ENCODE results near the gene TENT5C. TPM values are rescaled to one million over a fixed set of nuclear protein-coding genes. Genes with fewer than 3 reads are reported as not detected.

TENT5C gene
- total RNA-seq, 1 donor from 2014 or later = 5.2 TPM

DNA sequence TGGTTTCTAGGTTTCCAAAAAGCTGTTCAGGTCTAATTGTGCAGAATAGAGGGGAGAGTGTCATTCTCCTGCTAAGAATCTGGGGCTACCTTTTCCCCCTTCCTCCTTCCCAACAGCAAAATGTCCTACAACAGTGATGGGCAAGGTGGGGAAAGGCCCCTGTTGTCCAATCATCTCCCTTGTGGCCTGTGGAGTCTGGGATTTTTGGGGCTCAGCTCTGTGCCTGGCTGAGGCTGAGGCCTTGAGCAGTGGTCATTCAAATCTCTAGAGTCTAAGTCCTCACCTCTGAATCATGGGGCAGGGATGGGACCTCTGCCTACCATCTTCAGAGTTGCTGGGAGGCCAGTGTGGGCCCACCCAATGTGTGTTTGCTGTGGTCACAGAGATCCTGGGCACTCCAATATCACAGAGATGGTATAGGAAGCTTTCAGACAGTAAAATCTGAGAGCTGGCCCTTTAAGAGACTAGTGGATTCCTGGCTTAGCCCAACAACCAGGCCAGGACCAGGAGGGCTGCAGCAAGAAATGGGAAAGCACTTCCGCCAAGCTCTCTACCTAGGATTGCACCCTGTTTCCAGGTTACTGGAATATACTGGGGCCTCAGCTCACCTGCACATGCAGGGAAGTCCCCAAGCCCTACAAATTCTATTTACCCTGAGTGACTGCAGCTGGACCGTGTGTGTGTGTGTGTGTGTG, 28.5 kb upstream of the TENT5C start:
- no peak for DNase-seq (ENCODE audit: low spot score)
- Mint-ChIP-seq H3K27me3 (ENCODE audit: insufficient read depth) (peaks cover 6% of the 10 kb centered on the region), H3K36me3 (ENCODE audit: low read depth) (no peaks in the 10 kb centered on the region), H3K9me3 (no peaks in the 10 kb centered on the region), H3K27ac (no peak overlapping the region), H3K4me3 (no peak overlapping the region), H3K4me1 (ENCODE audit: low read depth) (peaks cover 12% of the 10 kb centered on the region)
- intact Hi-C loops (cut with micrococcal nuclease) = no loop called here

DNA sequence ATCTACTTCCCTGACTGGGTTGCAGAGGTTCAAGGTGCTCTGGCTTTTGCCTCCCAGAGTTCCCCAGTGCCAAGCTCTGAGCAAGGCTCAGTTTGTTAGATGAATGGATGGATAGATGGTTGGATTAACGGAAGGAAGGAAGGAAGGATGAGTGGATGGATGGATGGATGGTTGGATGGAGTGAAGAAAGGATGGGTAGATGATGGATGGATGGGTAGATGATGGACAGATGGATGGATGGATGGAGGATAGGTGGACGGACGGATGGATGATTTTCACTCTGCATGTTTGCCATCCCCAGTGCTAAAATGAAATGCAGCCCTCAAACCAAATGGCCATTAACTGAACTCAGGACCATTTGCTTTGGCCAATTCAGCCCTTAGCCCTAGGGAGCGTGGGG, 27.4 kb upstream of the TENT5C start:
- no peak for DNase-seq (ENCODE audit: low spot score)
- Mint-ChIP-seq H3K4me3 (no peak overlapping the region), H3K27ac (no peak overlapping the region), H3K27me3 (ENCODE audit: insufficient read depth) (peaks cover 6% of the 10 kb centered on the region), H3K4me1 (ENCODE audit: low read depth) (peaks cover under 1% of the 10 kb centered on the region), H3K36me3 (ENCODE audit: low read depth) (no peaks in the 10 kb centered on the region), H3K9me3 (no peaks in the 10 kb centered on the region)
- intact Hi-C loops (cut with micrococcal nuclease) = no loop called here

DNA sequence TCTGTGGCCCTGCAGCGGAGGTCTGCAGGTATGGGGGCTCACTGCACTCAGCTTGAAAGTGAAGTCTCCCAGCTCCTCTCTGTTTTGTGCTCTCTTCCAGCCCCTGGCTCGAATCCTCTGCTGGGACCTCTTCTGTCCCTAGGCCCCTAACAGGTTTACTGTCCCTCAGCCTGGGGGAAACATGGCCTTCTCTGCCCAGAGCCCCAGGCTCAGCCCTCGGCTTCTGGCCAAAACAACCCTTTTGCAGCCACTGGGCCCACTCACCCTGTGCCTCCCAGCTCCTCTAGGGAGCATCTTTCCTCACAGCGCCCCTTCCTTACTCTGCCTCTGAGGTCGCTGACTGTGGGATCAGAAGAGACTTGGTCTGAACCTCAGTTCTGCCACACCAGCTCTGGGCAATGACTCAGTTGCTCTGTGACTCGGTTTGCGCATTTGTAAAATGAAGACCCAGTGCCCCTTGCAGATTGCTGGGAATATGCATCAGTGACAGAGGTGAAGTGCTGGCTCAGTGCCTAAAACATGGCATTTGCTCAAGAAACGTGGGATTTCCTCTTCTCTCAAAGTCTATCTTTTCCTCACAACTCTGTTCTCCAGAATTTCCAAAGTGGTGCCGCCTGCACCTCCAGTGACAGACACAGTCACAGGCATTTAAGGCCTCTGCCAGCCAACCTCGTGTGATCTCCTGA, 26.5 kb upstream of the TENT5C start:
- Mint-ChIP-seq H3K36me3 (ENCODE audit: low read depth) (no peaks in the 10 kb centered on the region), H3K9me3 (no peaks in the 10 kb centered on the region), H3K4me3 (no peak overlapping the region), H3K4me1 (ENCODE audit: low read depth) (no peaks in the 10 kb centered on the region), H3K27me3 (ENCODE audit: insufficient read depth) (peaks cover 6% of the 10 kb centered on the region), H3K27ac (no peak overlapping the region)
- intact Hi-C loops (cut with micrococcal nuclease) = no loop called here
- DNase-seq (ENCODE audit: low spot score) = no peak

DNA sequence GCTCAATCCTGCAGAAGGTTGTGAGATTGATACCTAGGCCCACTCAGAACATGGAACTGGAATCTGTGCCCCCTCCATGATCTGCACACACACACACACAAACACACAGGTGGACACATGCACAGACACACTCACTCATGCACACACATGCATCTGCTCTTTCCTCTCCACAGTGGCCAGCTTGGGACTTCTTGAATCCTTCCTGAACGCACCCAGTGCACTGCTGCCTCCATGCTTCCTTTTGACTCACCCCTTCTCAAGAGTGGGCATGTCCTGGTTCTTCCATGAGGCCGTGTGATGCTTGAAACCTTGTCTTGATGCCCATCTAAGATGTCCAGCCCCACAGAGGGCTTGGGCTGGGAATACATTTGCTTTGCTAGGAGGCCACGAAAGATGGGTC, 25.4 kb upstream of the TENT5C start:
- Mint-ChIP-seq H3K27ac (no peak overlapping the region), H3K27me3 (ENCODE audit: insufficient read depth) (peaks cover 6% of the 10 kb centered on the region), H3K36me3 (ENCODE audit: low read depth) (no peaks in the 10 kb centered on the region), H3K9me3 (no peaks in the 10 kb centered on the region), H3K4me1 (ENCODE audit: low read depth) (no peaks in the 10 kb centered on the region), H3K4me3 (no peak overlapping the region)
- intact Hi-C loops (cut with micrococcal nuclease) = no loop called here
- DNase-seq (ENCODE audit: low spot score) = no peak

DNA sequence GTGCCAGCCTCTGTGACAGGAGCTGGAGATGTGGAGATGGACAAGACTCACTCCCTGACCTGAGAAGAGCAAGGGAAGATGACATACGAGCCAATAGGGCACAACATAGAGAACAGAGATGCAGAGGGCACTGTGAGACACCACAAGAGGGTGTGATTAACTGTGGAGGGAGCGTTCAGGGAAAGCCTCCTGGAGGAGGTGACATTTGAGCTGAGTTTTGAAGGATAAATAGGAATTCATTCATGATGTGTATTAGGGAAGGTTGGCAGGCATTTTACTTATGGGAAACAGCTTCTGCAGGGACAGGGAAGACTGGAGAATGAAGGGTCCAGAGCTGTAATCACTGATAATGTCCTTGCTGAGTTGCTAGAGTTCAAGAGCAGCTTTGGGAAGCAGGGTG, 25.0 kb upstream of the TENT5C start:
- no peak overlapping the region for H3K4me3 Mint-ChIP-seq
- H3K9me3 Mint-ChIP-seq = no peaks in the 10 kb centered on the region
- no peaks in the 10 kb centered on the region for H3K4me1 Mint-ChIP-seq (ENCODE audit: low read depth)
- peaks cover 6% of the 10 kb centered on the region for H3K27me3 Mint-ChIP-seq (ENCODE audit: insufficient read depth)
- H3K36me3 Mint-ChIP-seq (ENCODE audit: low read depth) = no peaks in the 10 kb centered on the region
- H3K27ac Mint-ChIP-seq = no peak overlapping the region
- intact Hi-C loops (cut with micrococcal nuclease) = no loop called here
- no peak for DNase-seq (ENCODE audit: low spot score)

DNA sequence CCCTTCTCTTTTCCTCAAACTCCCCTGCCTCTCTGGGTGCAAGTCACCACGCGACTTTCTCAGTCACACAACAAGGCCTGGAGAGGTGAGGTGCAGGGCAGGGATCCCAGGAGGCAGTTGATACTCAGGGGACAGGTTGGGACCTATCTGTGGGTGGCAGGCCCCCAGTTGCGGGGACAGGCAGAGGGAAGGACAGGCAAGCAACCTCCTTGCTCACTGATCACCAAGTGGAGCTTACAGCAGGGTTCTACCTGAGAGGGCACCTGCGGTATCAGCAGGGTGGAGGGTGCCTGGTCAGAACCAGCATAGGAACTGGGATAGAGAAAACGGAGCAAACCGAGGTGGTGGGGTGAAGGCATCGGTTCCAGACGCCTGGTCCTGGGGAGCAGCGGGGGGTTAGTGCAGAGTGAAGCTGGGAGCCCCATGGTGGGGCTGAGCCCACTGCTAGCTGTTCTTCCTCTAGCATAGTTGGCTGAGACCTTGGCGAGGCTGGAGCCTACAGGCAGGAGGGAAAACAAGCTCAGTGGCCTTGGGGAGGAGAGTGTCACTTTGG, 24.4 kb upstream of the TENT5C start:
- no peak for DNase-seq (ENCODE audit: low spot score)
- intact Hi-C loops (cut with micrococcal nuclease) = no loop called here
- Mint-ChIP-seq H3K9me3 (no peaks in the 10 kb centered on the region), H3K36me3 (ENCODE audit: low read depth) (no peaks in the 10 kb centered on the region), H3K4me1 (ENCODE audit: low read depth) (no peaks in the 10 kb centered on the region), H3K27ac (no peak overlapping the region), H3K4me3 (no peak overlapping the region), H3K27me3 (ENCODE audit: insufficient read depth) (peaks cover 6% of the 10 kb centered on the region)

DNA sequence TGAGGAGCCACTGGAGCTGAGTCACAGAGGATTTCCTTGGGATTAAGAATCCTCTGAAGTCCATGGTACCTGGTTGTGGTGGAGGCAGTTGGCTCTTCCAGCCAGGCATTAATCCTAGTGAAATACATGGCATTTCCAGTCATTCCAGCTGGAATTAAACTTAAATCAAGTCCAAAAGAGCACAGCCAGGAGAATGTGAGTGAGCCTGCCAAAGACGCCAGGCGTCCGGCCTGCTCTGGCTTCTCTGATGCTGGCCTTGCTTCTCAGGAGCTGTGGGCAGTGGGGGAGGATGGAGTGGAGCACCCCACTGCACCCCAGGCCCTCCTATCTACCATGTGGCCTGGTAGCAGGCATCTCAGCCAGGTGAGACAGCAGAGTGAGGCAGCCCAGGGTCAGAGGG, 23.4 kb upstream of the TENT5C start:
- Mint-ChIP-seq H3K4me3 (no peak overlapping the region), H3K4me1 (ENCODE audit: low read depth) (no peaks in the 10 kb centered on the region), H3K36me3 (ENCODE audit: low read depth) (no peaks in the 10 kb centered on the region), H3K27me3 (ENCODE audit: insufficient read depth) (peaks cover 6% of the 10 kb centered on the region), H3K27ac (no peak overlapping the region), H3K9me3 (no peaks in the 10 kb centered on the region)
- intact Hi-C loops (cut with micrococcal nuclease) = no loop called here
- DNase-seq (ENCODE audit: low spot score) = no peak

DNA sequence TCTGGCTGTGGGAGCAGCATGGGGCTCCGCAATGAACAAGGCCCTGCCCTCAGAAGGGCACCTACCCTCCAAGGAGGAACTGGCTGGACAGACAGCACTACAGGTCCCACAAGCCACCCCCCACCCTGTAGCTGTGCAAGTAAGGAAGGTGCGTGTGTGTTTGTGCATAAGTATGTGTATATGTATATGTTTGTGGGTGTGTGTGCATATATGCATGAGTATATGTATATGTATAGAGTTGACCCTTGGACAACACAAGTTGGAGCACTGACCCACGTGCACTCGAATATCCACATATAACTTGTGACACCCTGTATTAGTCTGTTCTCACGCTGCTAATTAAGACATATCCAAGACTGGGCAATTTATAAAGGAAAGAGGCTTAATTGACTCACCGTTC, 22.6 kb upstream of the TENT5C start:
- peaks cover 4% of the 10 kb centered on the region for H3K27me3 Mint-ChIP-seq (ENCODE audit: insufficient read depth)
- H3K9me3 Mint-ChIP-seq = no peaks in the 10 kb centered on the region
- H3K36me3 Mint-ChIP-seq (ENCODE audit: low read depth) = no peaks in the 10 kb centered on the region
- no peak overlapping the region for H3K27ac Mint-ChIP-seq
- intact Hi-C loops (cut with micrococcal nuclease) = no loop called here
- H3K4me1 Mint-ChIP-seq (ENCODE audit: low read depth) = no peaks in the 10 kb centered on the region
- no peak overlapping the region for H3K4me3 Mint-ChIP-seq
- no peak for DNase-seq (ENCODE audit: low spot score)

DNA sequence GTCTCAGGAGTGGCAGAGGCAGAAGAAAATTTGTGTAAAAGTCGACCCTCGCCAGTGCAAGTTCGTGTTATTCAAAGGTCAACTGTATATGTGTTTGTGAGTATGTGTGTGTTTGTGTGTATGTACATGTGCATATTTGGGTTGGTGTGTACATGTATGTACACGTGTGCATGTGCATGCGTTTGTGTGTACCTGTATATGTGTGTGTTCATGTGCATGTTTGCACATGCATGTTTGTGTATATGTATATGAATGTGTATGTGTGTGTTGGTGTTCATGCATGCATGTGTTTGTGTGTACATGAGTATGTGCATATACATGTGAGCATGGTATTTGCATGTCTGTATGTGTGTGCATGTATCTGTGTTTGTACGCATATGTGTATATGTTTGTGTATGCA, 21.7 kb upstream of the TENT5C start:
- H3K4me1 Mint-ChIP-seq (ENCODE audit: low read depth) = no peaks in the 10 kb centered on the region
- no peak for DNase-seq (ENCODE audit: low spot score)
- intact Hi-C loops (cut with micrococcal nuclease) = no loop called here
- no peaks in the 10 kb centered on the region for H3K9me3 Mint-ChIP-seq
- peaks cover 7% of the 10 kb centered on the region for H3K27me3 Mint-ChIP-seq (ENCODE audit: insufficient read depth)
- H3K4me3 Mint-ChIP-seq = no peak overlapping the region
- H3K36me3 Mint-ChIP-seq (ENCODE audit: low read depth) = no peaks in the 10 kb centered on the region
- H3K27ac Mint-ChIP-seq = no peak overlapping the region

DNA sequence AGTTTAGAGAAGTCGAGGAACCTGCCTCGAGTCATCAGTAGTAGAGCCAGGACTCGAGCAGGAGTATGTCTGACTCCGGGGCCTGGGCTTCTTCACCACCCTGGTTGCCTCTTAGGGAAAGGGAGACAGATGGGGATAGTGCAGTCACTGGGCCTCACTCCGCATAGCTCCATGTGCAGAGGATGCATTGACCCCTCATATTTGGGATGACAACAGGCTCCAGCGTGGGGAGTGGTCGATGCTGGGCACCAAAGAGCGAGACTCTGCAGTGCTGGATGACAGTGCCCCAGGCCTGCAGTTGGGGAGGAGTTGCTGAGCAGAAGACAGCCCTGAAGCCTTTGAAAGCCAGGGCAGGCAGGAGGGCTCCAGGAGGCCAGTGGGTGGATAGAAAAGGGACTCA, 20.8 kb upstream of the TENT5C start:
- H3K27me3 Mint-ChIP-seq (ENCODE audit: insufficient read depth) = peaks cover 9% of the 10 kb centered on the region
- intact Hi-C loops (cut with micrococcal nuclease) = no loop called here

DNA sequence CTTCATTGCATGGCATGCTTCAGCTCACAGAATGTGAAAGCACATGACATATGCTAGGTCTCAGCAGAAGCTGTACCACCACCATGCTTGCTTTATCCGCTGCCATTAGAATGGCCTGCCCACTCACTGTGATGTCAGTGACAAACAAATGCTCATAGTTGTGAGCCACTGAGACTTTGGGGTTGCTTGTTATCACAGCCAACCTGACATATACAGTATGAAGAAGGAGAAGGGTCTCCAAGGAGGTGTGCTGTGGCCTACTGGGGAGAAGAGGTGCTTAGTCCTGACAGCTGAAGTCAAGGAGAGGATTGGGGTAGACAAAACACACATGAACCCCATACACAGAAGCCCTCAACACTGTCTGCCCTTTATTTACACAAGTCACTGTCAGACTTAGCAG, 19.5 kb upstream of the TENT5C start:
- Mint-ChIP-seq H3K4me3 (no peak overlapping the region), H3K4me1 (ENCODE audit: low read depth) (no peaks in the 10 kb centered on the region), H3K27me3 (ENCODE audit: insufficient read depth) (peaks cover 15% of the 10 kb centered on the region), H3K27ac (no peak overlapping the region), H3K9me3 (no peaks in the 10 kb centered on the region), H3K36me3 (ENCODE audit: low read depth) (no peaks in the 10 kb centered on the region)
- intact Hi-C loops (cut with micrococcal nuclease) = no loop called here
- DNase-seq (ENCODE audit: low spot score) = no peak

More for the DNA sequence above, 20.8 kb upstream of the TENT5C start:
- Mint-ChIP-seq H3K27ac (no peak overlapping the region), H3K9me3 (no peaks in the 10 kb centered on the region), H3K4me3 (no peak overlapping the region), H3K4me1 (ENCODE audit: low read depth) (no peaks in the 10 kb centered on the region), H3K36me3 (ENCODE audit: low read depth) (no peaks in the 10 kb centered on the region)
- DNase-seq (ENCODE audit: low spot score) = no peak

DNA sequence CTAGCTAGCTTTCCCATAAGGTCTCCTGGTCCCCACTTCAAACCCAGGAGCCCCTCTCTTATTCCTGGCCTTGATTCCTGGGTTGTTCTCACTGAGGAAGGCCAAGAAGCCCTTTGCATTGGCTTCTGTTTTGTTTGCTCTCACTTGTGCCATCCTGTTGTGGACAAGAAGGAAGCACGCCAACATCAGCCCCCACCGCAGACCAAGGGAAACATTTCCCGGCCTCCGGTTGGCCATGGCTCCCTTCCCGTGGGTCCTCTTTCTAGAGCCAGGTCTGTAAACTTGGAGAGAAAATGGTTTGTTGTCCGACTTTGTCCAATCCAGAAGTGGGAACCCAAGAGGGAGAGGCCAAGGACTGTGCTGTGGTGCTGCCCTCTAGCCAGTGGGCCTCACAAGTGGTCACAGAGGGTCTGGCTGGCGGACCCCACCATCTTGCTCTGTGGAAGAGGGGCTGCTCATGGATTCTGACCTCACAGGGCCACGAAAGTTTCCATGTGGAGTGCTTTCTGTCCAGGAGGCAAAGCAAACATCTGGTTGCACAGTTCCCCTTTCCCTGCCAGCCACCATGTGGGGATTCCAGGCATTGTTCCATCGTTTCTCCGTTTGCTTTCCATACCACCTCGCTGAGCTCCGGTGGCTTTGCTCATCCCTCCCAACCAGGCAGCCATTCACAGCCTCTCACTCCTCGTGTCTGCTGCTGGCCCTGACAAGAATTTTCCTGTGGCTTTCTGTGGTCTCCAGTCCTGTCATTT, 18.9 kb upstream of the TENT5C start:
- Mint-ChIP-seq H3K4me1 (ENCODE audit: low read depth) (no peaks in the 10 kb centered on the region), H3K4me3 (no peak overlapping the region), H3K27ac (no peak overlapping the region), H3K36me3 (ENCODE audit: low read depth) (no peaks in the 10 kb centered on the region), H3K9me3 (no peaks in the 10 kb centered on the region), H3K27me3 (ENCODE audit: insufficient read depth) (peaks cover 15% of the 10 kb centered on the region)
- intact Hi-C loops (cut with micrococcal nuclease) = no loop called here
- no peak for DNase-seq (ENCODE audit: low spot score)
